ENCODE results near the gene EPB41L3. TPM values are rescaled to one million over a fixed set of nuclear protein-coding genes. Genes with fewer than 3 reads are reported as not detected.

Gene EPB41L3
- total RNA-seq, 1 experiment from 2014 or later = 0.21 TPM

GRCh38 chr18:5444847-5445246 lies 99.0 kb downstream of the EPB41L3 start:
- no peaks in the 10 kb centered on the region for H3K4me1 ChIP-seq (replicated peaks)
- no peaks in the 10 kb centered on the region for H3K9me3 ChIP-seq (replicated peaks)
- no peak overlapping the region for H3K27ac ChIP-seq
- H3K36me3 ChIP-seq = no peaks in the 10 kb centered on the region
- H3K4me3 ChIP-seq = no peak overlapping the region
- no peak for DNase-seq (ENCODE audit: low read depth in 1 of 2, low spot score in 2 of 2)
- H3K27me3 ChIP-seq (replicated peaks) = no peaks in the 10 kb centered on the region; the same call in 1 of the 2 replicates

- H3K4me3 ChIP-seq = no peak overlapping the region
- H3K27ac ChIP-seq = no peak overlapping the region
- H3K4me1 ChIP-seq (replicated peaks) = no peaks in the 10 kb centered on the region
- H3K36me3 ChIP-seq = no peaks in the 10 kb centered on the region
- H3K27me3 ChIP-seq (replicated peaks) = no peaks in the 10 kb centered on the region; the same call in 1 of the 2 replicates
- no peak for DNase-seq (ENCODE audit: low read depth in 1 of 2, low spot score in 2 of 2)
- no peaks in the 10 kb centered on the region for H3K9me3 ChIP-seq (replicated peaks)
Observed at GRCh38 chr18:5444269-5444668, 99.5 kb downstream of the EPB41L3 start.

GRCh38 chr18:5439986-5440696 lies 103.7 kb downstream of the EPB41L3 start:
- Histone ChIP-seq H3K27ac (no peak overlapping the region), H3K4me3 (no peak overlapping the region), H3K36me3 (no peaks in the 10 kb centered on the region), H3K4me1 (replicated peaks) (no peaks in the 10 kb centered on the region), H3K27me3 (replicated peaks) (no peaks in the 10 kb centered on the region; the same call in 1 of the 2 replicates), H3K9me3 (replicated peaks) (no peaks in the 10 kb centered on the region)
- no peak for DNase-seq (ENCODE audit: low read depth in 1 of 2, low spot score in 2 of 2)

GRCh38 chr18:5434425-5434824 lies 109.4 kb downstream of the EPB41L3 start:
- no peak for DNase-seq (ENCODE audit: low read depth in 1 of 2, low spot score in 2 of 2)

GRCh38 chr18:5431836-5432575 lies 111.8 kb downstream of the EPB41L3 start:
- Histone ChIP-seq H3K27me3 (replicated peaks) (no peaks in the 10 kb centered on the region), H3K4me3 (no peak overlapping the region), H3K9me3 (replicated peaks) (no peaks in the 10 kb centered on the region), H3K36me3 (no peaks in the 10 kb centered on the region), H3K4me1 (replicated peaks) (no peaks in the 10 kb centered on the region), H3K27ac (no peak overlapping the region)
- DNase-seq (ENCODE audit: low read depth in 1 of 2, low spot score in 2 of 2) = no peak

More at GRCh38 chr18:5434425-5434824, 109.4 kb downstream of the EPB41L3 start:
- no peak overlapping the region for H3K4me3 ChIP-seq
- H3K4me1 ChIP-seq (replicated peaks) = no peaks in the 10 kb centered on the region
- H3K27me3 ChIP-seq (replicated peaks) = no peaks in the 10 kb centered on the region
- no peaks in the 10 kb centered on the region for H3K36me3 ChIP-seq
- H3K27ac ChIP-seq = no peak overlapping the region
- no peaks in the 10 kb centered on the region for H3K9me3 ChIP-seq (replicated peaks)

- no peaks in the 10 kb centered on the region for H3K4me1 ChIP-seq (replicated peaks)
- DNase-seq (ENCODE audit: low read depth in 1 of 2, low spot score in 2 of 2) = no peak
- H3K27ac ChIP-seq = no peak overlapping the region
- no peaks in the 10 kb centered on the region for H3K9me3 ChIP-seq (replicated peaks)
- H3K36me3 ChIP-seq = no peaks in the 10 kb centered on the region
- H3K27me3 ChIP-seq (replicated peaks) = no peaks in the 10 kb centered on the region
- H3K4me3 ChIP-seq = no peak overlapping the region
Observed at GRCh38 chr18:5430131-5430530, 113.7 kb downstream of the EPB41L3 start.

- DNase-seq (ENCODE audit: low read depth in 1 of 2, low spot score in 2 of 2) = no peak
- H3K27ac ChIP-seq = no peak overlapping the region
- no peak overlapping the region for H3K4me3 ChIP-seq
- no peaks in the 10 kb centered on the region for H3K36me3 ChIP-seq
- H3K4me1 ChIP-seq (replicated peaks) = no peaks in the 10 kb centered on the region
- H3K27me3 ChIP-seq (replicated peaks) = no peaks in the 10 kb centered on the region
- H3K9me3 ChIP-seq (replicated peaks) = no peaks in the 10 kb centered on the region
Observed at GRCh38 chr18:5429681-5430080, 114.1 kb downstream of the EPB41L3 start.

- H3K27me3 ChIP-seq (replicated peaks) = no peaks in the 10 kb centered on the region
- H3K27ac ChIP-seq = no peak overlapping the region
- DNase-seq (ENCODE audit: low read depth in 1 of 2, low spot score in 2 of 2) = no peak
Observed at GRCh38 chr18:5425721-5426120, 118.1 kb downstream of the EPB41L3 start.

GRCh38 chr18:5424903-5425664 lies 118.7 kb downstream of the EPB41L3 start:
- no peaks in the 10 kb centered on the region for H3K27me3 ChIP-seq (replicated peaks)
- H3K9me3 ChIP-seq (replicated peaks) = no peaks in the 10 kb centered on the region
- H3K4me1 ChIP-seq (replicated peaks) = no peaks in the 10 kb centered on the region
- no peaks in the 10 kb centered on the region for H3K36me3 ChIP-seq
- H3K4me3 ChIP-seq = no peak overlapping the region
- DNase-seq (ENCODE audit: low read depth in 1 of 2, low spot score in 2 of 2) = no peak
- H3K27ac ChIP-seq = no peak overlapping the region

More at GRCh38 chr18:5425721-5426120, 118.1 kb downstream of the EPB41L3 start:
- Histone ChIP-seq H3K4me1 (replicated peaks) (no peaks in the 10 kb centered on the region), H3K36me3 (no peaks in the 10 kb centered on the region), H3K9me3 (replicated peaks) (no peaks in the 10 kb centered on the region), H3K4me3 (no peak overlapping the region)

- no peak for DNase-seq (ENCODE audit: low read depth in 1 of 2, low spot score in 2 of 2)
Observed at GRCh38 chr18:5422626-5423025, 121.2 kb downstream of the EPB41L3 start.

GRCh38 chr18:5421981-5422380 lies 121.8 kb downstream of the EPB41L3 start:
- no peak for DNase-seq (ENCODE audit: low read depth in 1 of 2, low spot score in 2 of 2)
- Histone ChIP-seq H3K27me3 (replicated peaks) (0 out of 2 replicates have a peak, but pooled peaks cover 3% of the 10 kb centered on the region), H3K36me3 (no peaks in the 10 kb centered on the region), H3K4me1 (replicated peaks) (no peaks in the 10 kb centered on the region), H3K9me3 (replicated peaks) (no peaks in the 10 kb centered on the region), H3K4me3 (no peak overlapping the region), H3K27ac (no peak overlapping the region)

More at GRCh38 chr18:5422626-5423025, 121.2 kb downstream of the EPB41L3 start:
- H3K27ac ChIP-seq = no peak overlapping the region
- H3K36me3 ChIP-seq = no peaks in the 10 kb centered on the region
- 0 out of 2 replicates have a peak, but pooled peaks cover 3% of the 10 kb centered on the region for H3K27me3 ChIP-seq (replicated peaks)
- H3K9me3 ChIP-seq (replicated peaks) = no peaks in the 10 kb centered on the region
- no peaks in the 10 kb centered on the region for H3K4me1 ChIP-seq (replicated peaks)
- no peak overlapping the region for H3K4me3 ChIP-seq

- H3K9me3 ChIP-seq (replicated peaks) = no peaks in the 10 kb centered on the region
- no peak for DNase-seq (ENCODE audit: low read depth in 1 of 2, low spot score in 2 of 2)
Observed at GRCh38 chr18:5420906-5421305, 122.9 kb downstream of the EPB41L3 start.

GRCh38 chr18:5419601-5420000 lies 124.2 kb downstream of the EPB41L3 start:
- H3K27ac ChIP-seq = no peak overlapping the region
- H3K36me3 ChIP-seq = no peaks in the 10 kb centered on the region
- H3K9me3 ChIP-seq (replicated peaks) = no peaks in the 10 kb centered on the region
- H3K27me3 ChIP-seq (replicated peaks) = 0 out of 2 replicates have a peak, but pooled peaks cover 3% of the 10 kb centered on the region
- DNase-seq (ENCODE audit: low read depth in 1 of 2, low spot score in 2 of 2) = no peak
- no peak overlapping the region for H3K4me3 ChIP-seq
- no peaks in the 10 kb centered on the region for H3K4me1 ChIP-seq (replicated peaks)

More at GRCh38 chr18:5420906-5421305, 122.9 kb downstream of the EPB41L3 start:
- no peak overlapping the region for H3K4me3 ChIP-seq
- H3K27me3 ChIP-seq (replicated peaks) = 0 out of 2 replicates have a peak, but pooled peaks cover 3% of the 10 kb centered on the region
- no peaks in the 10 kb centered on the region for H3K4me1 ChIP-seq (replicated peaks)
- H3K36me3 ChIP-seq = no peaks in the 10 kb centered on the region
- no peak overlapping the region for H3K27ac ChIP-seq

Measured in SJSA1 (cell line).